DLD1 (cell line): ENCODE data around the gene ENAH.
"Not testable (repeated sequence)": the region's sequence is repeated elsewhere in the genome, so short reads cannot be mapped to it uniquely, and the experiment has no call there.

Source experiments
- in situ Hi-C: cut with HindIII; loops from 2 replicates; pipeline ENCODE4 v1.10.0; 2017; ENCODE audit warnings: low sequenced_read_pairs

ENAH gene

DNA sequence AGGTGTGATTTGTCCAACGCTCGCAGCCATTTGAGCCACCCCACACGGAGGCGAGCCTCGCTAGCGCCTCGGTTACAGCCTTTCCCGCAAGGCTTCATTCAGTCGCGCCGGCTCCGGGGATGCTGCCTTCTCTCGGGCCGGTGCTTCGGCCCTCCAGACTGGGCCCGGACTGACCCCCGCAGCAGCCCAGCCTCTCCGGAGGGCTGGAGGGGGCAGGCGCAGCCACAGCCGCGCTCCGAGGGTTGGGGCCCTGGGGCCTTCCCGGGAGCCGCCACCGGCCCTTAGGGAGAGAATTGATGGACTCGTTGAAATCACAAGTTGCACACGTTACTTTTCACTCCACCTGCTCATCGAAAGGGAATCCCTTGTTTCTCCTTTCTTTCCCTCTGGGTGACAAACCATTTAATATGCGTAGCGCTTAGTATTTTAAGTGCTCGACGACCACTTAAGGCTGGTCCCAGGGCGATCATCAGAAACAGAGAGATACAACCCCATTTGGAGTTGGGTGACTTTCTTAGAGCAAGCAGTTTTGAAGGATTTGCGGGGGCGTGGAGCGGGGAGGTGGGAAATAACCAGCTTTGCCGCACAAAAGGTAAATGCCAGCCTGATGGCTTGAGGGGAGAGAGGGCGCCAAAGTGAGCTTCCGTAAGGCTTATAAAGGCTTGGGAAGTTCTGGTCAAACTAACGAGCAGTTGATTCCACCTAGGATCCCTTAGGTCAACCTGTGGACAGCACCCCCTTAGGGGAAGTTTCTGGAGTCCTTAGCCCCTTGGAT lies 24.6 kb upstream of the ENAH start:
- in situ Hi-C loops, result no loop called here

DNA sequence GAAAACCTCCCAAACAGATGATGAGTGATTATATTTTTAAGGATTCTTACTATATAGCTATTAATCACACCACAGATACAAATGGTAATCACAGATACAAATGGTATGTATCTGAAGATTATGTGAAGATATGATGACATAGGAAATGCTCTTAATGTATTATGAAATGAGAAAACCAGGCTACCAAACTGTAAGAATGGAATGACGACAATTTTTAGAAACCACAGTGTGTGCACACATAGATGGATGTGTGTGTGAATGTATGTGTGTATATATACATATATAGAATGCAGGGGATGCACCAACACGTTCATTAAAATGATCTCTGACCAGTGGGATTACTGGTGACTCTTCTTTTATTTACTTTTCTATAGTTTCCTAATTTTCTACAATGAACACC lies 21.5 kb upstream of the ENAH start:
- in situ Hi-C loops, result no loop called here

DNA sequence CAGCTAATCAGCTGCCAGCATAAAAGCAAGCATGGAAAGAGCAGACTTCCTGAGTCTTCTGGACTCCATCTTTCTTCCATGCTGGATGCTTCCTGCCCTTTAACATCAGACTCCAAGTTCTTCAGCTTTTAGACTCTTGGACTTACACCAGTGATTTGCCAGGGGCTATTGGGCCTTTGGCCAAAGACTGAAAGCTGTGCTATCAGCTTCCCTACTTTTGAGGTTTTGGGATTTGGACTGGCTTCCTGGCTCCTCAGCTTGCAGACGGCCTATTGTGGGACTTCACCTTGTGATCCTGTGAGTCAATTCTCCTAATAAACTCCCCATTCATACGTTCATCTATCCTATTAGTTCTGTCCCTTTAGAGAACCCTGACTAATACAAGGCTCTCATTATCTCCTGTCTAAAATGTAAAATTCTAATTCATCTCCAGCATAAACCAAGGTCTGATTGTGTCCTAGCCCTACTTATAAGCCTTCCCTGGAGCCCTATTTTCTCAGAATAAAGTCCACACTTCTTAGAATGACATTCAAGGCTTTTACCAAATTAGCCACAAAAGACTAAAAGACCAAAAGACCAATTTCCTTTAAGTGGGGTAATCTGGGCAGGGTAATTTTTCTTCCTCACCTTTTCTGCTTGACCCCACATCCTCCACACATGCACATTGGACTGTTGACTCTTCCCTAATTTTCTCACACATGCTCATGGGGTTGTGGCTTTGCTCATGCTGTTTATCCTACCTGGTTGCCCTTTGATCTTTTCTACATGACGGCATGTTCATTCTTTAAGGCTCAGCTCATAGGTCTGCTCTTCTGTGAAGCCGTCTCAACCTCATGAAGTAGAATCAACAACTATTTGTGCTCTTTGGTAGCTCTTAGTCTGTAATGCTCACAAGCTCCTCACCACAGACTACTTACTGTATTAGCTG lies 18.1 kb upstream of the ENAH start:
- in situ Hi-C loops, result no loop called here

DNA sequence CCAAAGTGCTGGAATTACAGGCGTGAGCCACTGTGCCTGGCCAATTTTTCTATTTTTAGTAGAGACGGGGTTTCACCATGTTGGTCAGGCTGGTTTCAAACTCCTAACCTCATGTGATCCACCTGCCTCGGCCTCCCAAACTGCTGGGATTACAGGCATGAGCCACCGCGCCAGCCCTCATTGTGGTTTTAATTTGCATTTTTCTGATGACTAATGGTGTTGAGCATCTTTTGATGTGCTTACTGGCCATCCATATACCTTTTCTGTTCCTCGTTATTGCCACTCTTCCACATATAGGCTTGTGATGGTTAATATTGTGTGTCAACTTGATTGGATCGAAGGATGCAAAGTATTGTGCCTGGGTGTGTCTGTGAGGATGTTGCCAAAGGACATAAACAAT lies 17.4 kb upstream of the ENAH start:
- in situ Hi-C loops, result no loop called here

DNA sequence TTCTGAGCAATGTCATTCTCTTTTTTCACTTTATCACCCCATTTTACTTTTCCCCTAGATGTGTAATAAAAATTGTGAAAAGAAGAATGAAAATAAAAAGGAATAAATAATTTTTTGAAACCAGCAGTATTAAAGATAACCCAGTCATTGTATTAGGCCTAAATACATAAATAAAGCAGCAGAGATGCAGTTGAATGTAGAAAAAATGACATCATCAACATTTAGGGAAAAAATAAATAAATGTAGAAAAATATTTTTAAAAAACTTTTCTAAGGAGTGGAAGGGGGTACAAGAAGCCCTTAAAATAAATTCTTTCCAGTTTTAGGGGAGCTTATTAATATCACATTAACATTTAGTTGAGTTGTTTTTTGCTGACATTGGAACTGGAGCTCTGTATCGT lies 15.3 kb upstream of the ENAH start:
- in situ Hi-C loops, result no loop called here

DNA sequence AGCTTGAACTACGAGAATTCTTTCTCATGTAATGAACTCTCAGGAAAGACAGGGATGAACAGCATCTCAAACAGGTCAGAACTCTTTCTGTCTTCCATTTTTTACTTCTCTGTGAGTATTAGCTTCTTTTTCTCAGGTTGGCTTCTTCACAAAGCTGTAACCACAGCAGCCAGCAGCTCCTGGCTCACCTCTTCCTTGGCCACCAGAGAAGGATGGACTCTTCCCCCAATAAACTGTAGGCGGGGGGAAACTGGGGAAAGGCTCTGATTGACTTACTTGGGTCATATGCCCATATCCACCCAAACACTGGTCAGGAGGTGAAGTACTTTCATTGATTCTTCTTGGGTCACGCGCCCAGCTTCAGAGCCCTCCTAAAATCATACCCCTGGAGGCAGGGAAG lies 14.4 kb upstream of the ENAH start:
- in situ Hi-C loops, result no loop called here

DNA sequence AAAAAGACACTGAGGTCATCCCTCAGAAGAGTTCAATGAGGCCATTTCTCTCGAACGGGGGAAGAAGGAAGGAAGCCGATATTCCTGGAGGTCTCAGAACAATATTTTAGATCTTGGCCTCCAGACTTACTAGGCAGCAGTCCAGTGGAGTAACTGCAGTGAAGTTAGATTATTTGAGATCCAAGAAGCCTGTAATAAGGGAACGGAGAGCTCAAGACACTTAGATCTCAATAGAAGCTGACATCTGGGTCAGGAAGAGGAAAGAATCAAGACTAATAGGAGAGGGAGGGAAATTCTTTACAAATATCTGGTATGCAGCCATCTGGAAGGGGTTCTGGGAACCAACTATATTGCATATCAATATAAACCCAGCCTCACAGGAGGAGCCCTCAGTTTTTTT lies 13.6 kb upstream of the ENAH start:
- in situ Hi-C loops, result no loop called here

DNA sequence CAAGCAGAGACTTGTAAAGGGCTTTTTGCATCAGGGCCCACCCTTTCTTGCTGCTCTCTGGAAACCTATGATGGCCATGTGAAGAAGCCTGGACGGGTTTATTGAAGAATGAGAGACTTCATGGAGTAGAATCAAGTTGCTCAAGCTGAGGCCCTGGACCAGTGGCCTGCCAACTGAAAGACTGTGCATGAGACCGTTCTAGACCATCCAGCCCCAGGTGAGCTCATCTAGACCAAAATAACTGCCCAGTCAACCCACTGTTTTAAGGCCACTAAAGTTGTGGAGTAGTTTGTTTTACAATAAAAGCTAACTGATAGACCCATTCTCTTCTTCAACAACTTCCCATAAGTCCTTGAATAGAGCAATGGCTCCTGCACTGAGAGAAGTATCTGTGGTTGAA lies 11.8 kb upstream of the ENAH start:
- in situ Hi-C loops, result no loop called here

DNA sequence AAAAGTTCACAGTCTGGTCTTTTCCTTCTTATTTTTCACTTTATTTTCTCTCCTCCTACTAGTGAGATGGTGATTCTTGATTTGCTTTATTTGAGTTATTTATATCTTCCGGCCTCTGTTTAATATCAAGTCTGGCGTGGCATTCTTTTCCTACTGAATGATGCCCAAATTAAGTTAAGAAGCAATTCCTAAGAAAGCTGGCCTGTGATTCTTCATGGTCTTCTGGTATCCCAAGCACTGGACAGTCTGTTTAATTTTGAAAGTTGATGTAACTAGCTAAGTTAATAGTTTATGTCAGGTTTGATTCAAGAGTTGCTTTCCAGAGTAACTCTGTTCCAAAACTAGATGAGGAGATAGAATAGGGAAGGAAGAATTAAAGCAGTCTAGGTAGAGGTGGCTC lies 9.2 kb upstream of the ENAH start:
- in situ Hi-C loops, result no loop called here

DNA sequence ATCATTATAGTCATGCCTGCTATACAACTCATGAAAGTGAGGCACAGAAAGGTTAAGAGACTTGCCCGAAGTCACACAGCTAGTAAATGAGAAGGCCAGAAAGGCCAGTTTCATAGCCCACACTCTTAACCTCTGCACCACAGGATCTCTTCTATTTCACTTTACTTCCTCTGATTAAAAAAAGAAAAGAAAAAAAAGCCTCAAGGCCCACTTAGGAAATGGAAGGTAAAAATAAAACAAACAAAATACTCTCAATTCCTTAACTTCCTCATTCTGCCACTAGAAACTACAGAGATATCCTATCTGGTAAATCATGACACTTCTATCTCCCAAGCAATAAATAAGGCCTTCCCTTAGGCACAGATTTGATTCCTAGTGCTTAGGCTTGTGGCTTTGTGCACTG lies 7.6 kb upstream of the ENAH start:
- in situ Hi-C loops, result no loop called here

DNA sequence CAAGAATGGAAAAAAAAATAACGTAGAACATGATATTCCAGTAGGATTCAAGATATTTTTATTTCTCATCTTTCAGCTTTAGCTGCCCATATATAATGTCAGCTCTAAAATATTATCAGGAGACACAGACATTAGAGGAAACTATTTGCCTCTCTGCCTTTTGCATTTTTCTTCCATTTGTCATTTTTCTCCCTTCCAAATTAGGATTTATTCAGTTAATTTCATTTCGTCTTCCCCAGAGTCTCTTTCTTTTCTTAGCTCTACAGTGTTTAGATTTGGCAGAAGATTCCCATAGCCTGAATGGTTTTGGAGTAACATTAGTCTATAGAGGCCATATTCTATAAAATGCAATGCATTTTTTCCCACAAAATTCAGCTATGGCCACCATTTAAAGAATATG lies 5.1 kb upstream of the ENAH start:
- in situ Hi-C loops, result no loop called here

DNA sequence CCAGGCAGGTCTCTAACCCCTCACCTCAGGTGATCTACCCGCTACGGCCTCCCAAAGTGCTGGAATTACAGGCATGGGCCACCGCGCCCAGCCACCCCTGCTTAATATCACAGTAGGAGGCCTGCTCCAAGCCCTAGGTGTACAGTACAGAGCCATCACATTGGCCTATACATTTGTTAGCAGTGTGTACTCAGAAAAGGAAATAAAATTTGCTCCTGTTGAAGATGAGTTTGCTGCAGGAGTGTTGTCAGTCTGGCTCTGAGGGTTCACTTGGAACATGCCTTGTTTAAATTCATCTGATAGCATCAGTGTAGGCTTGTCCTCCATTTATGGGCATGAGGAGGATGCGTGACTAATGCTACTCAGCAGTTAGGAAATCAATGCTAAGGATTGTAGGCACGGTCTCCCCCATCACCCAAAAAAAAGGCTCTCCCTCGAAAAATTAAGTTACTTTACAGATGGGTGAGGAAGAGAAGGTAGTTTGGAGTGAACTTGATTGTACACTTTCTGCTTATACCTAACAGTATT lies 4.6 kb upstream of the ENAH start:
- in situ Hi-C loops, result no loop called here

DNA sequence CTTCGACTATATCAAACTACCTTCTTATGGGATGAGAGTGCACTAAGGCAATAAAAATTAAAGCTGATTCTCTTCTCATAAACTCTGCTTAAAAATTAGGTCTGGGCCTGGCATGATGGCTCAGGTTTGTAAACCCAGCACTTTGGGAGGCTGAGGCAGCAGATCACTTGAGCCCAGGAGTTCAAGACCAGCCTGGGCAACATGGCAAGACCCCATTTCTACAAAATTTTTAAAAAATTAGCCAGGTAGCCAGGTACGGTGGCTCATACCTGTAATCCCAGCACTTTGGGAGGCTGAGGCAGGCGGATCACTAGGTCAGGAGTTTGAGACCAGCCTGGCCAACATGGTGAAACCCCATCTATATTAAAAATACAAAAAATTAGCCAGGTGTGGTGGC lies 3.3 kb upstream of the ENAH start:
- in situ Hi-C loops, result not testable (repeated sequence)

DNA sequence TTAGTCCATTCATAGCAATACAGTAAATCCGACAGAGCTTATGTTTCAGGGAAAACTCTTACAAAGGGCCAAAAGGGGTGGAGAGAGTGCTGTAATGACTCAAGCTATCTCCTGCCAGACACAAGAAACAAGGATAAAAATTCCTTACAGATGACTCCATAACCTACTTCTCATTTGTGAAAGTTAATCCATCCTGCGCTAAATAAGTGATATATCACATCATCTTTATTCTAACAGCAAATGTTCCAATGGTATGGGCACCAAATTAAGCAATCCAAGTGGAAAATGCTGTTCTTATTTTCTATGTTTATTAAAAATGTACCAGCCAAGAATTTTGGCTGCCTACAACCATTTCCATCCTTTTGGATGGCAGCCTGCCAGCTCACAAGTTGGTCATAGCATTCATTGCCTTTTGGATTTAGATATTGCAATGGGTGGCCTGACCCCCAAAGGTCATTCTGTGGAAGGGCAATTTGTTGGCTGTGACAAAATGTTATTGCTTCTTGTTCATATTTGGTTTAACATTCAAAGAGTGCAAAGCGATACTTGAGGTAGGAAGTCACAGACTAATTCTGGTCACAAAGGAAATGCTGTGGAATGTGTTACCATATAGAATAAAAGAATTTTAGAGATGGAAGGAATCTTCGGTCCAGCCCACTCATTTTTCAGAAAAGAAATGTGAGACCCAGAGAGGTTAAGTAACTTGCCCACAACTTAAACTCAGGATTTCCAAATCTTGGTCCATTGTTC lies 2.8 kb upstream of the ENAH start:
- in situ Hi-C loops, result no loop called here

DNA sequence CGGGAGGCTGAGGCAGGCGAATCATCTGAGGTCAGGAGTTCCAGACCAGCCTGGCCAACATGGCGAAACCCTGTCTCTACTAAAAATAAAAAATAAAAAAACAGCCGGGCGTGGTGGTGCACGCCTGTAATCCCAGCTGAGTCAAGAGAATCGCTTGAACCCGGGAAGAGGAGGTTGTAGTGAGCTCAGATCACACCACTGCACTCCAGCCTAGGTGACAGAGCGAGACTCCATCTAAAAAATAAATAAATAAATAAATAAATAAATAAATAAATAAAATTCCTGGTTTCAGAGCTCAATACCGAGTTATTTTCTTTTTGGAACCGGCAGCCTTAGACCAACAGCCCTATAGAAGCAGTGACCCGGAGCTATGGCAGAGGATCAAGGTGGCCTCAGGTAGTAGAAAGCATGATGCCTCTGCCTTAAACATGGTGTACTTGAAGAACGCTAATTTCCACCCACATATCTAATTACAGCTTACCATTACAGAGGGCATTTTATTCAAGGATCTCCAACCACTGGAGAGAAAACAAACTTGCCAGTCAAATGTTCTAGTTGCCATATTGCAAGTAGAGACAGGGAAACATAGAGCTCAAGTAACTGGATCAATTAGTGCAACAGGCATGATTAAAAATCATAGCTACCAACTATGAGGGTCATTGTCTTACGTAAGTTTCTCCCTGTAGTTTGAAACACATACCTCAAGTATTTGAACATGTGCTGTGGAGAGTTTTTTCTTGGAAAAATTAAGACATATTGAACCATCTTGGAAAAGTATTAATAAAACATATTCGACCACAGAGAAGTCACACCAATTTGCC lies 2.0 kb upstream of the ENAH start:
- in situ Hi-C loops, result no loop called here

DNA sequence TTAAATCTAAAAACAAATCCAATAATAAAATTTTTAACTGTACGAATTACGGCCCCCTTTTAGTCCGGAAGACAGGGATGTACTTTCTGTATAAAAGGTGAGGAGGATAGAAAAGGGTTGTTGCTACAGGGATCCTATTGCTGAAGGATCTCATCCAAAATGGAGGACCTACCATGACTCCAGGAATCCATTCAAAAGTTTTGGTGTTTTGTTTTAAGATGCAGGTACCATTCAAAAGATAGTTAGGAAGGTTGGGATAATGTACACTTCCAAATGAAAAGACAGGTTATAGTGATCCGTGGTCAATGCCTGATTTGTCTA lies 1.3 kb upstream of the ENAH start:
- in situ Hi-C loops, result no loop called here

DNA sequence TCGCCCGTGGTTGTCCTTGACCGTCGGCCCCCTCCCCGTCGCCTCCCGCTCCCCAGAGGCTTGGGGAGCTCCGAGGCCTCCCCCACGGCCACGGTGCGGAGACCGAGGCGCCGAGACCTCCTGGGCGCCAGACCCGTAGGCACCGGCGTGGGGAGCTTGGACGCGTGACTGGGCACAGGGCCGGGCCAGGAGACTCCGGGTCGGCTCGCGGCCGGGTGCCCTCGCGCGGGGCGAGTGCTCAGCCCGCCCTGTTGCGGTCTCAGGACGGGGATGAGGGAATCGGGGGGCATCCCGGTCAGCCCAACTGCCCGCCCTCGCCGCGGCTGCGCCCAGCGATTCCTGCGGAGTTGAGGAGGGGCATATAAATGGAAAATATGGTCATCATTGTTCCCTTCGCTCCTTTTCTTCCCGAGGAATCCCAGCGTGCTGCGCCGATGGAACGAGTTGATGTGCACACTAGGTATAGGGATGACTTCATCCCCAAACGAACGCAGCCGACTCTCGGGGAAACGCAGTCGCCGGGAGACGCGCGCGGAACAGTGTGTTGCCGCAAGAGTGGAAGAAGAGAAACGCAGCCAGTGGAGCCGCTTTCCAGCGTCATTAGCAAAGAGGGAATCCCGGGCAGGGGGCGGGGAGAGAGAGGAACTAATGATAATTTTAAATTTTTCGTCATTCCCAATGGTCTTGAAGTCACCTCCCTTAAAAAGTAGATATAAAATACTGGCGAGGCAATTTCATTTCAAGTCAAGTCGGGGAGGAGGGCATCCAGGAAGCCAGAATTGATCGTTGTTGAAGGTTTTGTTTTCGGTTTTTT lies 747 bp upstream of the ENAH start:
- in situ Hi-C loops, result no loop called here

DNA sequence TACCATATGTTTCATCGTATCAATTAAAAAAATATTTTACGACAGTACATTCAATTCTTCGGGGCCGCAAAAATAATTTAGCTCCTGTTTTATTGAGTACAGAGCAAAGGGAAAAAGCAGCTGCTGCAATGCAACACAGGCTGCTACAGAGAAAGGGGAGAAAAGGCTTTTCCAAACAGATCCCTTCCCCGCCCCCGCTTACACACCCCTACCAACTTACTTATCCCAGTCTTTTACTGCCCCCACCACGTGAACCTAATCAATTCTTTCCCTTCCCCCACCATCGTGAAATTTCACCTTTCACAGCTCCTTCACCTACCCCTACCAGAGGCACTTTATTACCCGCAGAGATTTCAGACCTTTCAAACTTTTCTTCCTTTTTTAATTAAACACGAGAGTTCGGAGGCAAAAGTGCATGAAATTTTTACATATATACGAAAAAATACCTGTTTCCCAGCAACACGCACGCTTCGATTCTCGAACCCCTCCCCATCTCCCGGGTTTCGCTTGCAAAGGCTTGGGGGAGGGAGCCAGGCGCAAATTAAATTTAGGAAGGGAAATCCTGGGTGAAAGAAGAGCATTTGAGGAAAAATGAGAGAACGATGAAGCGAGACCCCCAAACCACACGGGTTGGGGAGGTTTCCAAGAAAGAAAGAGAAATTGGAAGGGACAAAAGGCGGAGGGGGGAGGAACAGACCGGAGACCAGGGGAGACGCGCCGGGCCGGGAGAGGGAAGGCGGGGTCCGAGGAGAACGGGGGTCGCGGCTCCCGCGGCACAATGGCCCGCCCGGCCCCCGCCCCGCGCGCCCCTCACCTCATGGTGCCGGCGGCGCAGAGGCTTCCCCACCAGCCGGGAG lies 823 bp downstream of the ENAH start:
- in situ Hi-C loops, result no loop called here

DNA sequence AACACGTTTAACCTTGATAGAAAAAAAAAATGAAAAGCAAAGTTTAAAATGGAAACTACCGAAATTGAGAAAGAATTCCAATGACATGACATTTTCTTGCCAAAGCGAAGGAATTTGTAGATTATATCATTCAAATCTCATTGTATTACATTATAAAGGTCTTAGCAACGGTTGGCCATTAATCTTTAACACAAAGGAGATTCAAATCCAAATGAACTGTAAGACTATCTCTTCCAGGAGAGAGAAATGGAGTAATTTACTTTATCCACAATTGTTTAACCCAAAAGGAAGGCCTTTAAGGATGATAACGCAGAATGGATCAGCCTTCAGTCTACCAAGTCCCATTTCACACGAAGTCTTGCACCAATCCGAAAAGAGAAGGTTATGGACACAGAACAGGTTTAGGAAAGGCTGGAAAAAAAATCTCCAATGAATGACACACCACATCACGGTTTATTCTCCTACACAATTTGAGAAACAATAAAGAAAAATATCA lies 1.5 kb downstream of the ENAH start:
- in situ Hi-C loops, result no loop called here
